NCI-H82 treated with DMSO at 0.1 percent for 48 hours (cell line): Measurements from ENCODE around the gene SLC2A6.
"Not testable (repeated sequence)": the region's sequence is repeated elsewhere in the genome, so short reads cannot be mapped to it uniquely, and the experiment has no call there.

Experiments used
- DNase-seq: peaks from one replicate; lab custom pipeline; 2025; ENCODE audit not compliant: unreplicated experiment; lab: John Stamatoyannopoulos, UW

The SLC2A6 gene

GRCh38 chr9:133463864-133464615 is 14.9 kb downstream of the SLC2A6 start:
- no peak for DNase-seq

- no peak for DNase-seq
Observed at GRCh38 chr9:133463234-133463863, 15.6 kb downstream of the SLC2A6 start.

GRCh38 chr9:133461975-133462374 is 16.9 kb downstream of the SLC2A6 start:
- no peak for DNase-seq

GRCh38 chr9:133460405-133461175 is 18.3 kb downstream of the SLC2A6 start:
- DNase-seq: peak; percentile 19

GRCh38 chr9:133459476-133460404 is 19.2 kb downstream of the SLC2A6 start, which contains the start of gene CACFD1:
Gene CACFD1 (plus strand): TSS chr9:133459978. CDS start chr9:133460067, 89 bp downstream.
- DNase-seq: peak; percentile 98

- no peak for DNase-seq
Observed at GRCh38 chr9:133458643-133459312, 20.1 kb downstream of the SLC2A6 start.

DNA sequence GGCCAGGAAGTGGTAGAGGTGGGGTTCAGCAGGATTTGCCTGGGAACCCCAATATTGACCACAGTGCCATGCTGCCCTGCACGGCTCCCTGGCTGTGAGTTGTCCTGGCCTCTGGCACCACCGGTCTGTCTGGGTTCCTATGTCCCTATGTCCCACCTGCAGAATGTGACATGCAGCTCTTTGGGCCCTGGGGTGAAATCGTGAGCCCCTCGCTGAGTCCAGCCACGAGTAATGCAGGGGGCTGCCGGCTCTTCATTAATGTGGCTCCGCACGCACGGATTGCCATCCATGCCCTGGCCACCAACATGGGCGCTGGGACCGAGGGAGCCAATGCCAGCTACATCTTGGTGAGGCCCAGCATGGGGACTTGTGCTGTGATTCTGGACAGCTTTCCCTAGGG is 21.2 kb downstream of the SLC2A6 start:
- DNase-seq: no peak

DNA sequence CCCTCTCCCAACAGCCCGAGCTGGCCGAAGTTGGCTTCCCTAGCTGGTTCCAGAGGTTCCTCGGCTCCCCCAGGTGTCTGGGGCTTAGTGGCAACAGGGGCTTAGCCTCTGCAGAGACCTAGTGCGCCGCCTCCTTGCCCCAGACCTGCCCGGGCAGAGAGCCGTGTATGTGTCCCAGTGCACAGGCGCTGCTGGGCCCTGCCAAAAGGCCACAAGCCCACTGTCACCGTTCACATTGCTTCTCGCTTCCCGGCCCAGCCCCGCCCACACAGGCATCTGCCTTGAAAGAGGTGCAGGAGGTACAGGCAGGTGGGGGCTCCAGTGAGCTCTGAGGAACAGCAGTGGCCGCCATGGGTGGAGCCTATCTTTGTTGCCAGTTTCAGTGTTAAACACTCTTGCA is 21.7 kb downstream of the SLC2A6 start:
- no peak for DNase-seq

GRCh38 chr9:133456409-133456808 is 22.5 kb downstream of the SLC2A6 start:
- DNase-seq: no peak

GRCh38 chr9:133455936-133456335 is 23.0 kb downstream of the SLC2A6 start:
- no peak for DNase-seq

GRCh38 chr9:133454943-133455673 is 23.8 kb downstream of the SLC2A6 start:
- no peak for DNase-seq

DNA sequence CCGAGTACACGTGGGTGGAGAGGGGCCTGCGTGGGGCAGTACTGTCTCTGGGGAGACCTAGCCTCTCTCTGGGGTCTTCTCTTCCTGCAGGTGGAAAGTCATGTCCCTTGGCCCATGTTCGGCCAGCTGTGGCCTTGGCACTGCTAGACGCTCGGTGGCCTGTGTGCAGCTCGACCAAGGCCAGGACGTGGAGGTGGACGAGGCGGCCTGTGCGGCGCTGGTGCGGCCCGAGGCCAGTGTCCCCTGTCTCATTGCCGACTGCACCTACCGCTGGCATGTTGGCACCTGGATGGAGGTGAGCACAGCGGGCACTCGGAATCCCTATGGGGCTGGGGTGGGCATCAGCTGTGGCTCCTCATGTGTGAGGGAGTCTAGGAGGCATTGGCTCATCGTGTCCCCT is 24.6 kb downstream of the SLC2A6 start:
- no peak for DNase-seq

DNA sequence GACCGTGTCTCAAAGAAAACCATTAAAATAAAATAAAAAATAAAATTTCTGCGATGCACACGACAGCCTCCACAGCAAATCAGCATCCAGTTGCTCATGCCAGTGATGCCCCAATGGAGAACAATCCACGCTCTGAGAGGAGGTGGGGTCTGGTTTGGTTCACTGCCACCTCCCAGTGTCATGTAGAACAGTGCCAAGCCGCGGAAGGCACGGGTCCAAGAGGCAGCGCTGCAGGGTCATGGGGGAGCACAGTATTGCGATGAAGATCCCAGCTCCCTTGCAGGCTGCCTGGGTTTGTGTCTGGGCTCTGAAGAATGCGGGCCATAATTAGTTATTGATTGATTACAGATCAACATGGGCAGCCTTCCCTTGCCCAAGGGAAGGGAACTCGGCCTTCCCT is 25.2 kb downstream of the SLC2A6 start:
- no peak for DNase-seq

- no peak for DNase-seq
Observed at GRCh38 chr9:133452562-133452961, 26.3 kb downstream of the SLC2A6 start.

DNA sequence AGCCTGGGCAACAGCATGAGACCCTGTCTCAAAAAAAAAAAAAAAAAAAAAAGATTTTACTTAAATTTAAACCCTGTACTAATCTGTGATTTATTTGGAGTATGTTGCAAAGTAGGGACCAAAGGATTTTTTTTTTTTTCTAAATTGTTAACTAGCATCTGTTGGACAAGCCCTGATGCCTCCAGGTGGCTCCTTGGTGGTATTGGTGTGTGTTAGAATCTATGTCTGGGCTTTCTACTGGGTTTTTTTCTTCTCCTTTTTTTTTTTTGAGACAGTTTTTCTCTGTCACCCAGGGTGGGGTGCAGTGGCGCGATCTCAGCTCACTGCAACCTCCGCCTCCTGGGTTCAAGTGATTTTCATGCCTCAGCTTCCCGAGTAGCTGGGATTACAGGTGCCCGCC is 27.0 kb downstream of the SLC2A6 start:
- DNase-seq: not testable (repeated sequence)

GRCh38 chr9:133449760-133450159 is 29.1 kb downstream of the SLC2A6 start:
- DNase-seq: no peak

DNA sequence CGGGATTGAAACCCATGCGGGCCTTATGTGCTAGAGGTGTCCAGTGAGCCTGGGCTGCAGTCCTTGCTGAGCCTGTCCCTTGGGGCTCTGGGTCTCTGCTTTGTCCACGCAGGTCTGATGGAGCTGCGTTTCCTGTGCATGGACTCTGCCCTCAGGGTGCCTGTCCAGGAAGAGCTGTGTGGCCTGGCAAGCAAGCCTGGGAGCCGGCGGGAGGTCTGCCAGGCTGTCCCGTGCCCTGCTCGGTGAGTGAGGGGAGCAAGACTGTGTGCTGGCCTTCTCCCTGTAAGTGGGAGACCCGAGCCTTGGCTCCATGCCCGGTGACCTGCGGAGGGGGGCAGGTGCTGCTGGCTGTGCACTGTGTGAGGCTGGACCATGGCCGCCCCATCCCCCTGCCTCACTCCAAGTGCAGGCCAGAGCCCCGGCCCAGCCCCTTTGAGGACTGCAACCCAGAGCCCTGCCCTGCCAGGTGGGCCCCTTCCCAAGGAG is 30.4 kb downstream of the SLC2A6 start:
- DNase-seq: no peak

DNA sequence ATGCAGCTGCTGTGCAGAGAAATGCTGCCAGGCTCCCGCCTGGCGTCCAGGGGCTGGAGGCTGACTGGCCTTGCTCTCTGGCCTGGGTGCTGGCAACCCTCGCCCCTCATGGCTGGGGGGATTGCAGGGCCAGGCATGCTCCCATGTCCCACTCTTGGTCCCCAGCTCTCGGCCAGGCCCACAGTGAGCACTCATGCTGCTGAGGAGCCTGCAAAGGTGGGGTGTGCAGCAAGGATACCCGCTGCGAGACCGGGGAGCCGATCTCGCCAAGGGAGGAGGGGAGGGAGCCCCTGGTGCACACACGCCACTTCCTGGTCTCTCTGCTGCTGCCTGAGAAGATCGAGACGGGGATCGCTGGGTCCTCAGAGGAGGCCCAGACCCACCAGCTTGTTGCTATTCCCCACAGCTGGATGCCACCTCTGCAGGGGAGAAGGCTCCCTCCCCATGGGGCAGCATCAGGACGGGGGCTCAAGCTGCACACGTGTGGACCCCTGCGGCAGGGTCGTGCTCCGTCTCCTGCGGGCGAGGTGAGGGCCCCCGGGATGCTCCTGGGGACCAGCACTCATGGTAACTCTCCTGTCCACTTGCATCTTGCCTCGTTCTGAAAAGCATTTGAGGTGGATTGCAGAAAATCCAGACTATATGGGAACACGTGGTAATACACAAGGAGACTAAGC is 33.5 kb downstream of the SLC2A6 start:
- DNase-seq: no peak

DNA sequence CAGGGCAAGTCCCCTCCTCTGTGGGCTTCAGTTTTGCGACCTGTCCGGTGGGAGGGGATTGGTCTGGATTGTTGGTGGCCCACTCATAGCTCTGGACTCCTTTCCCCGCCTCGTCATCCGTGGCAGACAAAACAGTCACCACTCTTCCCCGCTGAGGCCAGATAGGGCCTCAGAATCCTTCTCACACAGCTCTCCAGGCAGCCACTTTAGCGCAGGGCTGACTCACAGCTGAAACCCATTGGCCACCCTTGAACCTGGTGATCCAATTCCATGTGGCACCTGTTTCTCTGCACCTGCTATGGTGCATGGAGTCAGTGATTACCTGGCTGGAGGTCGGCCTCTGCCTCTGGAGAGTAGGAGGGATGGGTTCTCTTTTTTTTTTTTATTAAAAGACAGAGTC is 34.9 kb downstream of the SLC2A6 start:
- no peak for DNase-seq
